Mucosa of gallbladder (tissue), 1 donor: ENCODE data around the gene PSMD8. TPM values are rescaled to one million over a fixed set of nuclear protein-coding genes. Genes with fewer than 3 reads are reported as not detected.
"Not testable (repeated sequence)": the region's sequence is repeated elsewhere in the genome, so short reads cannot be mapped to it uniquely, and the experiment has no call there.

Source experiments
- DNase-seq: peaks from one replicate; pipeline ENCODE4 v3.0.0-alpha.2; 2020; ENCODE audit warnings: low spot score
- total RNA-seq: library from RNA; stranded (reverse); gene quantifications from one replicate; pipeline ENCODE4 v1.2.1, GENCODE V29; 2021
- donor health status: DM: no; HTN: no; CAD: no.

Gene PSMD8
- total RNA-seq = 112 TPM

DNA sequence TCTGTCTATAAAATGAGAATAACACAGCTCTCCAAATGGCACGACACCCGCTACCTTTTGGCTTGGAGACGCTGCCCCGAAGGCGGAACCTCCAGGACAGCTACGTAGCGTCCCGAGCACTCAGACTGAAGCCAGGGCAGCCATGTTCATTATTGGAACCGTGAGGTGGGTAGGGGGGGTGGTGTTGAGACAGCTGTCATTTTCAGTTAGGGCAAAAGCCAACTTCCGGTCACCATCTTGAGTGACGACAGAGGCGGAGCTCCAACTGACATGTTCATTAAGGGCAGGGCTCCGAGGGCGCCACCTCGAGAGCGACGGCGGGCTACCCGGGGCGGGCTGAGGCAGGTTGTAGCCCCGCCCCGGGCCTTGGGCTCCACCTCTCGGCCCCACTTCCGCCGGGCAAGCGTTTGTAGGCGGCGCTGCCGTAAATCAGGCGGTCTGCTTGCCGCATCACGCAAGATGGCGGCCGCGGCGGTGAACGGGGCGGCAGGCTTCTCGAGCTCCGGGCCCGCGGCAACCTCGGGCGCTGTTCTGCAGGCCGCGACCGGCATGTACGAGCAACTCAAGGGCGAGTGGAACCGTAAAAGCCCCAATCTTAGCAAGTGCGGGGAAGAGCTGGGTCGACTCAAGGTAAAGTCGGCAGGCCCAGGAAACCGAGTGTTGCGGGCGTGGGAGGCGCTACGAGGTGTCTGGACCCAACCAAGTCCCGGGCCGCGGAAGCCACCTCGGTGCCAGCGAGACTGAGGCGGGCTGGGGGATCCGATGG lies at the start of gene PSMD8:
Gene PSMD8 (plus strand): TSS at position 240 of the 766 bp plus-strand sequence. CDS start 31 bp downstream, at position 271.
- DNase-seq = peak; percentile 99

DNA sequence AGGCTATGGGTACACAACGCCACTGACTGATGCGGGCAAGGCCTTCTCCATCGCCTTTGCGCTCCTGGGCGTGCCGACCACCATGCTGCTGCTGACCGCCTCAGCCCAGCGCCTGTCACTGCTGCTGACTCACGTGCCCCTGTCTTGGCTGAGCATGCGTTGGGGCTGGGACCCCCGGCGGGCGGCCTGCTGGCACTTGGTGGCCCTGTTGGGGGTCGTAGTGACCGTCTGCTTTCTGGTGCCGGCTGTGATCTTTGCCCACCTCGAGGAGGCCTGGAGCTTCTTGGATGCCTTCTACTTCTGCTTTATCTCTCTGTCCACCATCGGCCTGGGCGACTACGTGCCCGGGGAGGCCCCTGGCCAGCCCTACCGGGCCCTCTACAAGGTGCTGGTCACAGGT lies 47.8 kb upstream of the PSMD8 start:
- DNase-seq = no peak

DNA sequence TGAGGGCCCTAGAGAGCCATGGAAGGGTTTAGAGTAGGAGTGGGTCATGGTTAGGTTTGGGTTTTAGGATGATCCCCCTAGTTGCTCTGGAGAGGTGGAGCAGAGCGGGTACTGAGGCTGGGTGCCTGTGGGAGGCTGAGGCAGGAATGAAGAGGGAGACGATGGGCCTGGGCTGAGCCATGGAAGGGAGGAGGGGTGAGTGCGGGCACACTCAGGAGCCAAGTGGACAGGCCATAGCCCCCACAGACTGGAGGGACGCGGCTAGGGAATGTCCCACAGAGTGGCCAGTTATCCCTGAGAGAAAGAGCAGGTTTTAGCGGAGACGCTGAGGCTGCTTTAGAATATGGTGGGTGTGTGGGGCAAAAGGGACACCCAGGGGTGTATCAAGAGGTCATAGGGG lies 44.7 kb upstream of the PSMD8 start:
- no peak for DNase-seq

DNA sequence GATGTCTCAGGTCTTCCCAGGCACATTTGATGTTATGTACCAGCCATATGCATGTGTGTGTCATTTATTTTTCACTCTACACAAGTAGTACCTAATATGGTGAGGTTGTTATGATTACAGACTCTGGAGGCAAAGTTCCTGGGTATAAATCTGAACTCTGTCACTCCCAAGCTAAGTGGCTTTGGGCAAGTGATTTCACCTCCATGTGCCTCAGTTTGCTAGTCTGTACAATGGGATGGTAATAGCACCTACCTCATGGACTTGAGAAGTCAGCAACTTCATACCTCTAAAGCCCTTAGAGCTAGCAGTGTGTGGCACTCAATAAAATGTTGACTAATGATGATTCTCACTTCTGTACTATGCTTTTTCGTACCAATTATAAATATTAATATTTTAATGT lies 42.6 kb upstream of the PSMD8 start:
- DNase-seq = no peak

DNA sequence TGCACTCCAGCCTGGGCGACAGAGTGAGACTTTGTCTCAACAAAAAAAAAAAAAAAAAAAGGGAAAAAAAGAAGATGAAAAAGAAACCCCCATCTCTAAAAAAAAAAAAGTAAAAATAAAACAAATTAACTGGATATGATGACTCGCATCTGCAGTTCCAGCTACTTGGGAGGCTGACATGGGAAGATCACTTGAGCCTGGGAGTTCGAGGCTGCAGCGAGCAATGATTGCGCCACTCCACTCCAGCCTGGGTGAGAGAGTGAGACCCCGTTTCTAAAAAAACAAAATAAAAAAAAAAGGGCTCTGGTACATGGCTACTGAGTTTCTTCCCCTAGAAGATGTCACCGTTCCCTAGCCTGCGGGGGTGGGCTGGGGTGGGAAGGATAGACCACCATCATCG lies 41.1 kb upstream of the PSMD8 start:
- no peak for DNase-seq

DNA sequence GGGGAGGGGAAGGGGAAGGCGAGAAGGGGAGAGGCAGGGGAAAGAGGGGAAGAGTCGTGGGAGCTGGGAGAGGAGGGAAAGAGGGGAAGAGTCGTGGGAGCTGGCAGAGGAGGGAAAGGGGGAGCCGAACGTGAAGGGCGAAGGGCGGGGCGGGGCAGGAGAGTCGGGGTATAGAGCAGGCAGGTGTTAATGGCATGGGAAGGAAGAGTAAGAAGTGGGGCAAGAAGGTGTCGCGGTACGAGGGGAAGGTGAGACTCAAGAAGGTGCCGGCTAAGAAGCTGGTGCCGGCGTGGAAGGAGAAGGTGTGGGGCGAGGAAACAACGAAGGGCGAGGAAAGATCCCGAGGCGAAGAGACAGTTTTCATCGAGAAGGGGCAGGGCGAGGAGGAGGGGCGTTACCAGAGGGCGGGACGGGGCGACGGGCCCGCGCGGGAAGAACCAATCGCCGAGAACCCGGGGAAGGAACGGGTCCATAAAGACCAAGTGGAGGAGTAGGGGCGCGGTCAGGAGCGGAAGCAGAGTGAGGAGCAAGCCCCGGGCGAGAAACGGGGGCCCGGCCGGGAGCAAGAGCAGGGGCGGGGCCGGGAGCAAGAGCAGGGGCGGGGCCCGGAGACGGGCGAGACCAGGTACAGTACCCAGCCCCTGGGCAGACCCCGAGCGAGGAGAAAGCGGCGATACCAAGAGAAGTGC lies 38.3 kb upstream of the PSMD8 start:
- DNase-seq = peak; percentile 97

DNA sequence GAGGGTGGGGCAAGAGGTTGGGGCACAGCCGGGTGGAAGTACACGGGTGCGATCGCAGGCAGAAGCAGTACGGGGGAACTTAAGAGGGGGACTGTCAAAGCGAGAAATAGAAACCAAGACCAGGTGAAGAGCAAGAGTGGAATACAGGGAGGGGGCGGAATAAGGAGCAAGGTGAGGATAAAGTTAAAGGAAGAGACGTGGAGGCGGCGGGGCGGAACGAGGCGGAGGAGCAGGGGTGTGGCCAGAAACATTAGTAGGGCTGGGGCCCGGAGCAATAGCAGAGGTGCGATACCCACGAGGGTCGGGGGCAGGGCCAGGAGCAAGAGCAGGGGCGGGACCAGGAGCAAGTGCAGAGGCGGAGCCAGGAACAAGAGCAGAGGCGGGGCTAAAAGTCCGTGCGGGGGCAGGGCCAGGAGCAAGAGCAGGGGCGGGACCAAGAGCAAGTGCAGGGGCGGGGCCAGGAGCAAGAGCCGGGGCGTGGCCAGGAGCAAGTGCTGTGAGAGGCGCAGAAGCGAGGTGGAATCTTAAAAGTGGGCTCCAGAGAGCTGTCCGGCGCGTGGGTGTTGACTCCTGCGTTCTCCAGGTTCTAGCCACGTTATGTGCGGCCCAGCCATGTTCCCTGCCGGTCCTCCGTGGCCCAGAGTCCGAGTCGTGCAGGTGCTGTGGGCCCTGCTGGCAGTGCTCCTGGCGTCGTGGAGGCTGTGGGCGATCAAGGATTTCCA lies 37.6 kb upstream of the PSMD8 start:
- DNase-seq = peak; percentile 96

DNA sequence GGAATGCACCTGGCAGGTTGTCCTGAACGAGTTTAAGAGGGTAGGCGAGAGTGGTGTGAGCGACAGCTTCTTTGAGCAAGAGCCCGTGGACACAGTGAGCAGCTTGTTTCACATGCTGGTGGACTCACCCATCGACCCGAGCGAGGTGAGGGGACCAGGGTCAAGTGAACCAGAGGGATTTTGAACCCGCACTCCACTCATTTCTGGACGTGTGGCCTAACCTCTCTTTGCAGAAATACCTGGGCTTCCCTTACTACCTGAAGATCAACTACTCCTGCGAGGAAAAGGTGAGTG lies 37.1 kb upstream of the PSMD8 start:
- DNase-seq = no peak

DNA sequence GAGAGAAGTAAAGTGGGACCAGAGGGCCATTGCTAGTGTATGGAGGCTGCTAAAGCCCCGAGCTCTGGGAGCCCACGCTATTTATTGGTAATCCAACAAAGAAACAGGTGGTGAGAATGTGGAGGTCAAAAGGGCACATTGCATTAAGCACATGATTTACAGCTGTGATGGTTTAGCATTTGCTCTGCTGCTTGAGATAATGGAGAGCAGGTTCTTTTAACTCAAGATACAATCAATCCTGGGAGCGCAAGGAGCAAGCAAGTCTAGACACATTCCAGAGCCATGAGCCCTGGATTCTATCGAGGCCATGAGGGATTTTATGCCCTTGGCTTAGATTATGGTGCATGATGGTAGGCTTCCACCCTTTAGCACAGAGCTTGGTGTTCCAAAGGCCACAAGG lies 35.4 kb upstream of the PSMD8 start:
- DNase-seq = not testable (repeated sequence)

DNA sequence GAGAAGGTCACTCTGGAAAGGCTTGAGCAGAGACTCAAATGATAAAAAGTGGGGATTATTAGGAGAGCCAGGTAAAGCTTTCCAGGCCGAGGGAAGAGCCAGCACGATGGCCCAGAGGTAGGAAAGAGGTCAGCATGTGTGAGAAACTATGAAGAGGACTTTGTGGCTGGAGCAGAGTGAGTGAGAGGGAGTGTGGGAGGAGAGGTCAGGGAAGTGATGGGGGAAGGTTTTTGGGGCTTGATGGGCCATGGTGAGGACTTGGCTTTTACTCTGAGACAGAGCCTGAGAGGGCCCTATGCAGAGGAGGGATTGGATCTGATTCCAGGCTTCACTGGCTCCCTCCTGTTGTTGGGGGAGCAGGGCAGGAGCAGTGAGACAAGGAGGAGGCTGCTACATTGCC lies 33.4 kb upstream of the PSMD8 start:
- no peak for DNase-seq

DNA sequence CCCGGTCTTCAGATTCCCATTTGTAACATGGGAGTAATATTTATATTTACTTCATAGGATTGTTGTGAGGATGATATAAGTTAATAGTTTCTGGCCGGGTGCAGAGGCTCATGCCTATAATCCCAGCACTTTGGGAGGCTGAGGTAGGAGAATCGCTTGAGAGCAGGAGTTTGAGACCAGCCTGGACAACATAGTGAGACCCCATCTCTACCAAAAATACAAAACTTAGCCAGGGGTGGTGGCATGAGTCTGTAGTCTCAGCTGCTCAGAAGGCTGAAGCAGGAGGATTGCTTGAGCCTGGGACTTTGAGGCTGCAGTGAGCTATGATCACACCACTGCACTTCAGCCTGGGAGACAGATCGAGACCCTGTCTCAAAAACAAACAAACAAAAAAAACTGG lies 27.5 kb upstream of the PSMD8 start:
- DNase-seq = no peak

DNA sequence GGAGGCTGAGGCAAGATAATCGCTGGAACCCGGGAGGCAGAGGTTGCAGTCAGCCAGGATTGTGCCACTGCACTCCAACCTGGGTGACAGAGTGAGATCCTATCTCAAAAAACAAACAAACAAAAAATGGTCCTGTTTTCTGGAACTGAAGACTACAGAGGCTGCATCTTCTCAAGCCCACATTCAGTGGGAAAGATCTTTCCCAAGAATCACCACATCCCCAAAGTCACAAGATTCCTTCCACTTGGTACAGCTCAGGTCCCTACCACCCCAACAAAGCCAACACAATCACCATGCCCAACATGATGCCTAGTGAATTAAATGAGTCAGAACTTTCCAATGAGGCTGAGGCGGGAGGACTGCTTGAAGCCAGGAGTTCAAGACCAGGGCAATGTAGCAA lies 23.5 kb upstream of the PSMD8 start:
- no peak for DNase-seq

DNA sequence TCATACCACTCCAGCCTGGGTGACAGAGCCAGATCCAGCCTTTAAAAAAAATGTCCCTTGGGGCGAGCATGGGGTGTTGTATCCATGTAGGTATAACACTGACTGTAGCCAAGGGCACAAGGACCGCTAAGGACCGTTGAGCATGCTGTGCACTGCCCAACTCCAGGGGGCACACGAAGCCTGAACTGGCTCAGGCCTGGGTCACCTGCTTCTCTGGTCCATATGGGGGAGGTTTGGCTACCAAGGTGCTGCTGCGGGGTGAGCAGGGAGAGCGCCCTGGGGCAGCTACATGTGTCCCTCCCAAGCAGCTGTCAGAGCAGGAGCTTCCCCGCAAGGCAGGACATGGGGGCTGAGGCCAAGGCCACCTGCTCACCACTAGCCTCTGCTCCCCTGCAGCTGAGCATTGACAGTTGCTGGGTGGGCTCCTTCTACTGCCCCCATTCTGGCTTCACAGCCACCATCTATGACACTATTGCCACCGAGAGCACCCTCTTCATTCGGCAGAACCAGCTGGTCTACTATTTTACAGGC lies 22.4 kb upstream of the PSMD8 start:
- no peak for DNase-seq

DNA sequence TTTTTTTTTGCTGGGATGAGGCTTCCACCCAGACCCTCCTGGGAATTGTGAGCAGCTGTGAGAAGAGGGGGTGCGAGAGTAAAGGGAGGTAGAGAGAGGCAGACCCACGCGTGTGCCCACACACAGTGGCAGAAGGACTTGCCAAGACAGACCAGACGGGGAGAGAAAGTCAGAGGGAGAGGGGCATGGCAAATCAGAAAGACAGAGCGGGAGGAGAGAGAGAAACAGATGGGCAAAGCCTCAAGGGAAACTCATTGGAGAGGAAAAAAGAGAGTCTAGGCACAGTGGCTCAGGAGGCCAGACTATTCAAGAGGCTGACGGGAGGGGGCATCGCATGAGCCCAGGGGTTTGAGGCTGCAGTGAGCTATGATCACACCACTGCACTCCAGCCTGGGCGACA lies 21.8 kb upstream of the PSMD8 start:
- DNase-seq = no peak

DNA sequence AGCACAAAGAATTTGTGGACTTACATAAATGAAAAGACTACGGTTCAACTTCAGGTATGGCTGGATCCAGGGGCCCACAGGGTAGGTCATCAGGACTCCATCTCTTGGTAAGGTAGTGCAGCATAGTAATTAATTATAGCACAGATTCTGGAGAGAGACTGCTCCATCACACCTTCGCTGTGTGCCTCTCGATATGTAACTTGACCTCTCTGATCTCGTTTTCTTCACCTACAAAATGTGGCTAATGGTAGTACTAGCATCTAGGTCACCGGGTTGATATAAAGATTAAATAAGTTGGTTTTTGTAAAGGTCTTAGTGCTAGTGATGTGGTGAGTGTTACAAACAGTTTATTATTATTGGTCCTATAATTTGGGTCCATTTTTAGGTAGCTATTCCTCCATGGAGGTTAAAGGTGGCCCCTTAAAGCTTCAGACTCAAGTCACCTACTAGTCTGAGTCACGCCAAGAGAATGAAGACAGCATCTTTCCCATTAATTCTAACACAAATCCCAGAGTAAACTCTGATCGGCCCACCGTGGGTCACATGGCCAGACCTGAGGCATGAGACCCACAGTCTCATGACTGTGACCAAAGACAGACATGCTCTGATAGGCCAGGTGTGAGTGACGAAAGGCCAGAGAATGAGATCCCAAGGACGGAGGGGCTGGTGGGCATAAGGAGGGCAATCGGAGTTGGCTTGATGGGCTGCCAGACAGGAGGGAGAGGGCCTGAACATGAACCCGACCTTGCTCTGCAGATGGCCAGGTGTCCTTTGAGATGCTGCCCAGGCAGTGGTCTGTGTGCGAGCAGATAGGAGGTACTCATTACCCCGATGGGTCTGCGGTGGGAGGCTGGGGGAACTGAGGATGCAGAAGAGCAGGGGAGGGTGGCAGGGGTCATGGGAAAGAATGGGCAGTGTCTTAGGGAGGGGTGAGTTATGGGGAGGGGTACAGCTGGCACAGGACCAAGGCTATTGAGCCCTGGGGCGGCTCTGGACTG lies 18.3 kb upstream of the PSMD8 start:
- no peak for DNase-seq

DNA sequence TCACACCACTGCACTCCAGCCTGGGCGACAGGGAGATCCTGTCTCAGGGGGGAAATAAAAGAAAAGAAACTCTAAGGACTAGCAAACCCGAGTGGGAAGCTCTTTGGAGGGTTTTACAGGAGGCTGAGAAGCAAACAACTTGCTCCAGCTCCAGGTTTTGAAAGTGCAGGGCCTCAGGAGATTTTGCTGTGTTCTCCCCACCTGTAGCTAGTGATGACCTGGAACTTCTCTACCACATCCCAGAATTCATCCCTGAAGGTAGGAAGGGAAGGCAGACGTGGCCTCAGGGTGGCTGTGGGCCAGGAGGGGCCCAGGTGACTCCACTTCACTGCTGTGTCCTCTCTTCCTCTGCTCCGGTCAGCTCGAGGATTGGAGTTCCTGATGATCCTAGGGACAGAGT lies 16.3 kb upstream of the PSMD8 start:
- DNase-seq = no peak

DNA sequence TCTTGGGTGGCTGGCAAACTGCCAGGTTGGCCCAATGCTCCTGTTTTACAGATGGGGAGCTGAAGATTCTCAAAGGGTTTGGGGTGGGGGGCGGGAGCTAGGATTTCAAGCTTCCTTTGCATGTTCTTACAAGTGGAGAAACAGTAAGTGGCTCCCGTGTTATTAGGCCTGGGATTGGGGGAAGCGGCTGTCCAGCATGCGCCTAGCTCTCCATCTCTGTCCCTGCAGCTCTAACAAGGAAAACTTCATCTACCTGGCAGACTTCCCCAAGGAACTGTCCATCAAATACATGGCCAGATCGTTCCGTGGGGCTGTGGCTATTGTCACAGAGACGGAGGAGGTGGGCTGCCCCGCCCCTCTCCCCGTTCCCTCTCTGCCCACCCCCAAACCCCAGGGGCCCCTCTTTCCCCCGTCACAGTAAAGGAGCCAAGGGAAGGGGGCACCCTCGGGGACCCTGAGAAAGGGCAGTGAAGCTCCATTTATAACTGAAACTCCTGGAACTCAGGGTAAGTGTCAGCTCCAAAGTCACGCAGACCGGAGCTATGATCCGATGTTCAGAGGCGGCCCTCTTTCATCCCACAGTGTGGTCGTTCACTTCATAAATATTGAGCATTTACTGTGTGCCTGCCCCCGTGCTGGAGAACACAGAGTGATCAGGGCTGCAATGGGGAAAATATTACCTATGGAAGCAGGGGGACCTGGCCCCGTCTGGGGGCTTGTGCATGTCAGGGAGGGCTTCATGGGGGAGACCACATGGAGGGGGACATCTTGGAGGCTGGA lies 14.9 kb upstream of the PSMD8 start:
- no peak for DNase-seq

DNA sequence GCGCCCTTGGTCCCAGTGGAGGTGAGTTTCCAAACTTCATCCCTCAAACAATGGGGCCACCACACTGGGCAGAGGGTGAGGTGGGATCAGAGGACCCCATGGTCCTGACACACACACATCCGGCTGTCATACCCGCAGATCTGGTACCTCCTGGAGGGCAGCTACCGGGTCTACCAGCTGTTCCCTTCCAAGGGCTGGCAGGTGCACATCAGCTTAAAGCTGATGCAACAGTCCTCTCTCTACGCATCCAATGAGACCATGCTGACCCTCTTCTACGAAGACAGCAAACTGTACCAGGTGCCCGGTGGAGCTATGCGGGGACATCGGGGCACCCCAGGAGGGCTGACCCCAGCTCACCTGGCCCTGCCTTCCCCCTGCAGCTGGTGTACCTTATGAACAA lies 14.0 kb upstream of the PSMD8 start:
- DNase-seq = no peak

DNA sequence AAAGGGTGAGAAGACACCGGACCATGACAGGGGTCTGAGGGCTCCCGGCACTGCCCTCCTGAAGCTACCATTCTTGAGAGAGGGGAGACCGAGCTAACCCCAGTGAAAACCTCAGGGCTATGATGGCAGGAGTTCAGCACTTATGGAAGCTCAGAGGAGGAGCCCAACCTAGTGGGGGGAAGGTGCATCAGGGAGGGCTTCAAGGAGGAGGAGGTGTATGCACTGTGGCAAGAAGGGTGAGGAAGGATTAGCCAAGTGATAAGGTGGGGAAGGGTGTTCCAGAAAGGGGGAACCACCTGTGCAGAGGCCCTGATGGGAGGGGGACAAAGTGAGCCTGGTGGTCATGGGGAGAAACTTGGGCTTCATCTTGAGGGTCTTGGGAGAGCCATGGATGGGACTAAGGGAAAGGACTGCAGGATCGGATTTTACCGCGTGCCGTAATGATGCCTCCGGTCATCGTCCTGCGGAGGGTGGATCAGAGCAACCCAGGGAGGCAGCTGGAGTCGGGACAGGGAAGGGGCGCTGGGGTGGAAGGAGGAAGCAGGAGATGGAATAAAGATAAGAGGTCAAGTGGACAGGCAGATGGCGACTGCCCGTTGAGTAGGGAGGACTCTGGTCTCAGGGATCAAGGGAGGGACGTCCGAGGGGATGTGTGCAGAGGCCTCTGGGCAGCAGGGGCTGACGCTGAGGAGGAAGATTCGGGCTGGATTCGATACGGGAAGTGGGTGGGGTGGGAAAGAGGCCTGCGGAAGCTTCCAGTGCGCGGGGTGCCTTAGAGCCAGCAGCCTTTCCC lies 13.3 kb upstream of the PSMD8 start:
- no peak for DNase-seq

DNA sequence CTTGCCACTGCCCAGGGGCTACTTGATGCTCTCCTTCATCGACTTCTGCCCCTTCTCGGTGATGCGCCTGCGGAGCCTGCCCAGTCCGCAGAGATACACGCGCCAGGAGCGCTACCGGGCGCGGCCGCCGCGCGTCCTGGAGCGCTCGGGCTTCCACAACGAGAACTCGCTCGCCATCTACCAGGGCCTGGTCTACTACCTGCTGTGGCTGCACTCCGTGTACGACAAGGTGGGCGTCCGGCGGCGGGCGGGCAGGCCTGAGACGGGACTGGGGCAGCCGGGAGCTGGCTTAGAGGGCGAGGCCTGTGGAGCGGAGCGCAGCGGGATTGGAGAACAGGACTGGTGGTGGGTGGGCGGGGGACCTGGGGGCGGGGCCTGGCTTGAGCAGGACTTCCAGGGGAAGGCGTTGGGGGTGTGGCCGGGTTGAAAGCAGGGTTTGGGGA lies 12.7 kb upstream of the PSMD8 start:
- peak; percentile 62 for DNase-seq
